Calu3 (cell line): ENCODE results near the gene SCN1B. TPM values are rescaled to one million over a fixed set of nuclear protein-coding genes. Genes with fewer than 3 reads are reported as not detected.
"Not testable (repeated sequence)": the region's sequence is repeated elsewhere in the genome, so short reads cannot be mapped to it uniquely, and the experiment has no call there.

Source experiments
- BruUV-seq: library from RNA; stranded (reverse); fragments of 400-500 nt; replicated peaks from 2 replicates; lab custom pipeline; 2021; lab: Mats Ljungman, UMichigan
- CTCF ChIA-PET: fragments of 300-600 bp; sonication (Branson Sonifier 250); formaldehyde crosslinking; loops from one replicate; lab custom pipeline; 2022; ENCODE audit warnings: antibody characterized with exemption; lab: Charles Lee
- DNase-seq: peaks from one replicate; pipeline ENCODE4 v3.0.0; 2022
- H3K27ac Mint-ChIP-seq: one replicate; pipeline ENCODE4 v1.8.0; 2022; ENCODE audit warnings: mixed read lengths; ENCODE audit not compliant: unreplicated experiment
- H3K27me3 Mint-ChIP-seq: one replicate; pipeline ENCODE4 v1.8.0; 2022; ENCODE audit warnings: mixed read lengths; ENCODE audit not compliant: unreplicated experiment
- H3K36me3 Mint-ChIP-seq: one replicate; pipeline ENCODE4 v1.8.0; 2022; ENCODE audit warnings: mild to moderate bottlenecking, moderate library complexity, mixed read lengths; ENCODE audit not compliant: insufficient read depth, unreplicated experiment
- H3K4me1 Mint-ChIP-seq: one replicate; pipeline ENCODE4 v1.8.0; 2022; ENCODE audit warnings: mild to moderate bottlenecking, low read depth, mixed read lengths; ENCODE audit not compliant: unreplicated experiment
- H3K4me3 Mint-ChIP-seq: one replicate; pipeline ENCODE4 v1.8.0; 2022; ENCODE audit warnings: mild to moderate bottlenecking, low read depth, moderate library complexity, mixed read lengths; ENCODE audit not compliant: unreplicated experiment
- H3K9me3 Mint-ChIP-seq: one replicate; pipeline ENCODE4 v1.8.0; 2022; ENCODE audit warnings: low read depth, mixed read lengths; ENCODE audit not compliant: unreplicated experiment
- intact Hi-C: fragments of 100-400 bp; cut with micrococcal nuclease; formaldehyde crosslinking; loops from one replicate; pipeline ENCODE4 v1.10.0; 2022; ENCODE audit not compliant: unreplicated experiment
- total RNA-seq: library from RNA; stranded (reverse); gene quantifications from 2 replicates; pipeline ENCODE4 v1.2.3, GENCODE V29; 2022
- TF ChIP-seq, protein P1 (sequence below): fragments of 200-600 bp; IDR thresholded peaks from one replicate; pipeline ENCODE4 v1.8.0; 2022; ENCODE audit warnings: antibody characterized with exemption; ENCODE audit not compliant: unreplicated experiment

SCN1B gene
- total RNA-seq, 1 experiment from 2014 or later = 1.4 TPM

DNA sequence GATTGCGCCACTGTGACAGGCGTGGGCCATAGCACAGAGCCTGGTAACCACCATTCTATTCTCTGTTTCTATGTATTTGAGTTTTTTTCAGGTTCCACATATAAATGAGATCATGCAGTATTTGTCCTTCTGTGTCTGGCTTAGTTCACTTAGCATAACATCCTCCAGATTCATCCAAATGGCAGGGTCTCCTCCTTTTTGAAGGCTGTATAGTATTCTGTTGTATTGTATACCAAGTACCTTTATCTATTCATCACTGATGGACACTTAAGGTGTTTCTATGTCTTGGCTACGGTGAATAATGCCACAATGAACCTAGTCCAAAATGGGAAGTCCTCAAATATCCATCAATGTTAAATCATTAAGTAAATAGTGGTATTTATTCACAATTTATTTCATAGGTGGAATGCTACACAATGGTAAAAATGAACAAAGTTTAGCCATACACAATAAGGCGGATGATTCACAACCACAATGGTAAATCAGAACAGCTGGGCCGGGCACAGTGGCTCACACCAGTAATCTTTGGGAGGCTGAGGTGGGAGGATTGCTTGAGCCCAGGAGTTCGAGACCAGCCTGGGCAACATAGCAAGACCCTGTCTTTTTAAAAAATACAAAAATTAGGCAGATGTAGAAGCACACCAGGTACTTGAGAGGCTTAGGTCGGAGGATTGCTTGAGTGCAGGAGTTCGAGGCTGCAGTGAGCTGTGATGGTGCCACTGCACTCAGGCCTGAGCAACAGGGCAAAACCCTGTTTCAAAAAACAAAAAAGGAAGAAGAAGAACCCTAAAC lies 38.5 kb upstream of the SCN1B start:
- TF ChIP-seq, protein P1, sequence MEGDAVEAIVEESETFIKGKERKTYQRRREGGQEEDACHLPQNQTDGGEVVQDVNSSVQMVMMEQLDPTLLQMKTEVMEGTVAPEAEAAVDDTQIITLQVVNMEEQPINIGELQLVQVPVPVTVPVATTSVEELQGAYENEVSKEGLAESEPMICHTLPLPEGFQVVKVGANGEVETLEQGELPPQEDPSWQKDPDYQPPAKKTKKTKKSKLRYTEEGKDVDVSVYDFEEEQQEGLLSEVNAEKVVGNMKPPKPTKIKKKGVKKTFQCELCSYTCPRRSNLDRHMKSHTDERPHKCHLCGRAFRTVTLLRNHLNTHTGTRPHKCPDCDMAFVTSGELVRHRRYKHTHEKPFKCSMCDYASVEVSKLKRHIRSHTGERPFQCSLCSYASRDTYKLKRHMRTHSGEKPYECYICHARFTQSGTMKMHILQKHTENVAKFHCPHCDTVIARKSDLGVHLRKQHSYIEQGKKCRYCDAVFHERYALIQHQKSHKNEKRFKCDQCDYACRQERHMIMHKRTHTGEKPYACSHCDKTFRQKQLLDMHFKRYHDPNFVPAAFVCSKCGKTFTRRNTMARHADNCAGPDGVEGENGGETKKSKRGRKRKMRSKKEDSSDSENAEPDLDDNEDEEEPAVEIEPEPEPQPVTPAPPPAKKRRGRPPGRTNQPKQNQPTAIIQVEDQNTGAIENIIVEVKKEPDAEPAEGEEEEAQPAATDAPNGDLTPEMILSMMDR = no peak
- H3K4me1 Mint-ChIP-seq = peaks cover 29% of the 10 kb centered on the region
- H3K27me3 Mint-ChIP-seq = no peaks in the 10 kb centered on the region
- no peak overlapping the region for H3K4me3 Mint-ChIP-seq
- intact Hi-C loops = no loop called here
- CTCF ChIA-PET = no interaction called here
- no TSS peak for BruUV-seq
- no peaks in the 10 kb centered on the region for H3K9me3 Mint-ChIP-seq
- peaks cover 9% of the 10 kb centered on the region for H3K36me3 Mint-ChIP-seq
- H3K27ac Mint-ChIP-seq = no peak overlapping the region
- DNase-seq = no peak

DNA sequence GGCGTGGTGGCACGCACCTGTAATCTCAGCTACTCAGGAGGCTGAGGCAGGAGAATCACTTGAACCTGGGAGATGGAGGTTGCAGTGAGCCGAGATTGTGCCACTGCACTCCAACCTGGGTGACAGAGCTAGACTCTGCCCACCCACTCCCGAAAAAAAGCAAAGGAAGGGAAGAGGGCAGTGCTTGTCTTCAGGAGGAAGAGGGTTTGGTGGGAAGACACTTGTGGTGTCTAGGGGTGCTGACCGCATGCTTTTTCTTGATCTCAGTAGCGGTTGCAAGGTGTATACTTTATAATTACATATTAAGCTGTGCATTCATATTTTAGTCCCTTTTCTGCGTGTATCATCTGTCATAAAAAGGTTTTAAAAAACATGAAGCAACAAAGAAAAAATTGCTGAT lies 37.7 kb upstream of the SCN1B start:
- H3K4me1 Mint-ChIP-seq = peaks cover 29% of the 10 kb centered on the region
- DNase-seq, H3K4me3 Mint-ChIP-seq, H3K9me3 Mint-ChIP-seq, H3K27ac Mint-ChIP-seq, intact Hi-C loops, BruUV-seq, H3K36me3 Mint-ChIP-seq, H3K27me3 Mint-ChIP-seq: not testable (repeated sequence)
- CTCF ChIA-PET = interaction anchor here (1.0 kb wide), 1 partner anchor 17 kb away, joined by 3 read pairs; no protein-coding TSS in a partner anchor

DNA sequence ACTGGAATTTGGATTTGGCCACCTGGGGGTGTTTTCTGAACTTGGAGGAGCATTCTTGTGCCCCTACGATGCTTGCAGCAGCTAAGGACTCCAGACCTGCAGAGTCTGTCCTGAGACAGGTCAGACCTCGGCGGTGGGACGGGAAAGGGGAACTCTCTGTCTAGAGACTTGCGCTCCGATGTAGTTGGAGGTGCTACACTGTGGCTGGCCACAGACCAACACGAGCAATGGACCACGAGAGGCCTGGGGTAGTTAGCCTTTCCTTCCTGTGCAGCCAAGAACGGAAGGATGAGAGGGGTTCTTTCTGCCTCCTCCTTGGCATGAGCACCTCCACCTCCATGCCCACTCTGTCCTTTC lies 36.0 kb upstream of the SCN1B start:
- intact Hi-C loops = no loop called here
- TF ChIP-seq, protein P1 = no peak
- Mint-ChIP-seq H3K27ac (peak overlapping the region; percentile 62), H3K27me3 (no peaks in the 10 kb centered on the region), H3K4me3 (no peak overlapping the region), H3K36me3 (peaks cover 16% of the 10 kb centered on the region), H3K9me3 (no peaks in the 10 kb centered on the region), H3K4me1 (peaks cover 39% of the 10 kb centered on the region)
- no peak for DNase-seq
- CTCF ChIA-PET = interaction anchor here (1.1 to 1.9 kb wide), 2 partner anchors 12 to 20 kb away, joined by 3 to 5 read pairs; no protein-coding TSS in a partner anchor
- no TSS peak for BruUV-seq

DNA sequence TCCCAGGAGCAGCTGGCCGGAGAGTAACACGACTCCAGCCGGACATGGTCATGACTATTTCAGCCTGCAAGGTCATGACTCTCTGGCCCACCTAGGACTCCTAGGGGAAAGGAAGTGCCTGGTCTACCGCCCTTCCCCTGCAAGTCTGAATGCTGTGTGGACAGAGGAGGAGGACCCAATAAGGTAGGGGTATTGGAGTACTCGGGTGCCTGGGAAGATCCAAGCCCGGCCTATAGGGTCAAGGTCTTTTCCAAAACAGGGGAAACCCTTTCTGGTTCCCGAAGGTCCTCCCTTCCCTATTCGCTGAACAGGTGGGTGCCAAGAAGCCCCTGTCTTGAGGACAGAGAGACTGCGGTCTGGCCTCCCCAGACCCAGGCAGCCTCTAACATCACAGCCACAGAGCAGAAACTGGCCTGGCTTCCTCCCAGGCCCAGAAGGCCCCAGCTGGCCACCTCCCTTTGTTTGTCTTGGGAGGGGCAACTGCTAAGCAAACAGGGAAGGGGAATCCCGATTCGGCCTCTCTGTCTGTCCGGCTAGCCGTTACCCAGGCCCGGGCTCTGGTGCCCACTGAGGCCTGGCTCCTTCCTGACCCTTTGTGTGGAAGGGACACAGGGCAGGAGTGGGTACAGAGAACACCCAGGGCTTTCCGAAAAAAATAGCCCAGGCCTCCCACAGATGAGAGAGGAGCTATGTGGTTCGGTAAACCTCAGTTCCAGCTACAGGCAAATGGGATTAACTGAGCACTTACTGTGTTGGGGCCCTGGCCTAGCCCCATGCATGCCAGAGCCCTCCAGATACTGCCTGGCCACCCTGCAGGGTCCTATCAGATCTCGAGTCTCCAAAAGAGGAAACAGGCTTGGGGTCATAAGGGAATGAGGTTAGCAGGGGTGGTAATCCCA lies 35.4 kb upstream of the SCN1B start:
- Mint-ChIP-seq H3K36me3 (peaks cover 22% of the 10 kb centered on the region), H3K4me1 (peaks cover 40% of the 10 kb centered on the region), H3K27me3 (no peaks in the 10 kb centered on the region), H3K9me3 (no peaks in the 10 kb centered on the region), H3K4me3 (no peak overlapping the region), H3K27ac (peak overlapping the region; percentile 39)
- DNase-seq = peak; percentile 87
- TF ChIP-seq, protein P1 = no peak
- BruUV-seq = no TSS peak
- CTCF ChIA-PET = interaction anchor here (0.6 to 1.9 kb wide), 8 partner anchors 12 to 590 kb away, joined by 3 to 8 read pairs (median 5); no protein-coding TSS in a partner anchor
- intact Hi-C loops = no loop called here
